ENCODE data around the gene CBX7.

DNA sequence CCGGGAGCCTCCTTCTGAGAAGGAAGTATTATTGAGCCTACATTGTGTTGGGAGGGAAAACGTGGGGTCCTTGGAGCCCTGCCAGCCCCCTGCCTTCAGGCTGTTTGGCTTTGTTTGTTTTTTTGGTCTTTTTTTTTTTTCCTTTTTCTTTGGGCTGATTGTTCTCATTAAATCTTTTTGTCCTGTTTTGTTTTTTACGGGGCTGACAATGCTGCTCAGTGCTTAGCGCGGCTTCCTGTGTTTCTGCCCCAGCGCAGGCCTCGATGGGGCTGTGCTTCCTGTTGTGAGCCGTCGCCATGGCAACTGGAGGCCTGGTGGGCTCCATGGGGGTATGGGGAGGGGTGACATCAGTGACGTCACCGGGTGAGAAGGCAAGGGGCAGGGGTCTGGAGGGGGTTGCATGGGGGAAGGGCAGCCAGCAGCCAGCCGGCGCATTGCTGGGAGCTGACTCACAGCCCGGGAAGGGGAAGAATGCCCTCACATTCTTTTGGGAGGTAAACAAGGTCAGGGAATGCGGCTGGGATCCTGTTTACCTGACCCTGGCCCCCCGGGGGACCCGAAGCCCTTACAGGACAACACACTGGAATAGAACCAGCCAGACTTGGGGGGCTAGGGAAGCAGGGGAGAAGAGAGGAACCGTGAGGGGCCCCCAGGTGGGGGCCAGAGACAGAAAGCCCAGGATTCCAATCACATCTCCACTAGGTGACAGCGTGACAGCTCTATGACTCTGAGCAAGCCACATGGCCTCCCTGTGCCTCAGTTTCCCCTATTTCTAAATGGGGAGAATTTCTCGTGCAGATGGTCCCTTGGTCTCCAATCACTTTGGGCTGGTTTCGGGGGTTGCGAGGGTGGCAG is 22.2 kb upstream of the CBX7 start:
- TF ChIP-seq, protein P1, sequence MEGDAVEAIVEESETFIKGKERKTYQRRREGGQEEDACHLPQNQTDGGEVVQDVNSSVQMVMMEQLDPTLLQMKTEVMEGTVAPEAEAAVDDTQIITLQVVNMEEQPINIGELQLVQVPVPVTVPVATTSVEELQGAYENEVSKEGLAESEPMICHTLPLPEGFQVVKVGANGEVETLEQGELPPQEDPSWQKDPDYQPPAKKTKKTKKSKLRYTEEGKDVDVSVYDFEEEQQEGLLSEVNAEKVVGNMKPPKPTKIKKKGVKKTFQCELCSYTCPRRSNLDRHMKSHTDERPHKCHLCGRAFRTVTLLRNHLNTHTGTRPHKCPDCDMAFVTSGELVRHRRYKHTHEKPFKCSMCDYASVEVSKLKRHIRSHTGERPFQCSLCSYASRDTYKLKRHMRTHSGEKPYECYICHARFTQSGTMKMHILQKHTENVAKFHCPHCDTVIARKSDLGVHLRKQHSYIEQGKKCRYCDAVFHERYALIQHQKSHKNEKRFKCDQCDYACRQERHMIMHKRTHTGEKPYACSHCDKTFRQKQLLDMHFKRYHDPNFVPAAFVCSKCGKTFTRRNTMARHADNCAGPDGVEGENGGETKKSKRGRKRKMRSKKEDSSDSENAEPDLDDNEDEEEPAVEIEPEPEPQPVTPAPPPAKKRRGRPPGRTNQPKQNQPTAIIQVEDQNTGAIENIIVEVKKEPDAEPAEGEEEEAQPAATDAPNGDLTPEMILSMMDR (IDR thresholded peaks at IDR 0.05), result no peak
- peak in 1 of 2 donors; percentile 16 for TF ChIP-seq POLR2A (IDR thresholded peaks at IDR 0.05)
